AG20443 (cell line): Measurements from ENCODE around the gene TVP23A.

Experiments
- DNase-seq: peaks from one replicate; pipeline ENCODE4 v3.0.0; 2012; ENCODE audit warnings: low spot score, mixed read lengths

The TVP23A gene

DNA sequence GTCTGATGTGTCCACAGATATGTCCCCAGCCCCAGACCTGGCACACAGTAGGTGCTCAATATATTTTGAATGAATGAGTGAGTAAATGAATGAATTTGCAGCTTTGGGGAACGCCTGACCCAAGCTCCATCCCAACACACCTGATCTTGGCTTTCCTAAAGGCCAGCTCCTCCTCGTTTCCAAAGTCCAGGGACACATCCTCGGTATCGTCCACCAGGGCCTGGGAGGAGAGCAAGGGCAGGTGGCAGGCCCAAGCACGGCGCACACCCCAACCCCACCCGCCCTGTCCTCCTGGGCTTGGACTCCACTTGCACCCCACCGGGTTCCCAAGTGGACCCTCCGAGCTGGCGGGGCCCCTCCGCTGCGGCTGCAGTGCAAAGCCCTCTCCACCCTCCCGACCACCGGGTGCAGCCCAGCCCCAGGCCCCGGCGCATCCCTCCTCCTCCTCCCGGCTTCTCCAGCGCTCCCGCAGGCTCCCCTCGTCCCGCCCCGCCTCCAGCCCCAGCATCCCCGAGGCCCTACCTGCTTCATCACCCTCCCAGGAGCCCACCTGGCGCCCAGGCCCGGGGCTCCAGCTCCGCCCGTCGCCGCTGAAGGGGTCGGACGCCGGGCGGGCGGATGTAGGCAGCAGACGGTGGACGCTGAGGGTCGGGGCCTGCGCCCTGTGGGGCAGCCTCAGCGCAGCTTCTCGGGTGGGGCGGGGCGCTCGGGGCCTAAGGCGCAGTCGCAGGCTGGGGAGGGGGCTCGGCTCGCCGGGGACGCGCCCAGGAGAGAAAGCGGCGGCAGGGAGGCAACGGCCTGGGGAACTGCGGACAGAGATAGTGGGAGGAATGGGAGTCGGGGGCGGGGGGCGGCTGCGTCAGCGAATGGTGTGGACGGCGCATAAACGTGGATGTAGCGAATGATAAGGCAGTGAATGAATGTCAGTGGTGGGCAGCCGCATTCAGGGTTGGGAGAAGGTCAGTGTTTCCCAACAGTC is at the start of gene TVP23A:
Gene TVP23A (minus strand): TSS at position 832 of the 979 bp plus-strand sequence. CDS start 301 bp downstream, at position 531.
- no peak for DNase-seq

DNA sequence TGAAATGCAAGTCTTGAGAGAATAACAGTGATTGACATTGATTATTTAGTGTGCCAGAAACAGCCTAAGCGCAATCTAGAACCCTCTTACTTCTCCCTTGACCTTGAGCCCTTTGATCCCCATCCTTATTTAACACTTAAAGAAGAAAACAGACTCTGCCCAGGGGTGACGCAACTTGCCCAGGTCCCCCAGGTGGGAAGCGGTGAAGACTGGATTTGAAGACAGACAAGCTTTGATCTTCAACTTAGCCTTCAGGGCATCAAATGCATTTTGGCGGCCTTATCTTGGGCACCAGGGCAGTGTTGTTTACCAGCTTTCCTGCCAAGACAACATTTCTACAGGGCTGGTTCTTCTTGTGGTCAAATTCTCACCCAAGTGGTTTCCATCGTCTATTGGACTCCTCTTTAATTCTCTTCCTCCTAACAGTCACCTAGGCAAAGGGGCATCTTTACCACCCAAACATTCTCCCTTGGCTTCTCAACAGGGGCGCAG is 49.6 kb upstream of the TVP23A start:
- no peak for DNase-seq

DNA sequence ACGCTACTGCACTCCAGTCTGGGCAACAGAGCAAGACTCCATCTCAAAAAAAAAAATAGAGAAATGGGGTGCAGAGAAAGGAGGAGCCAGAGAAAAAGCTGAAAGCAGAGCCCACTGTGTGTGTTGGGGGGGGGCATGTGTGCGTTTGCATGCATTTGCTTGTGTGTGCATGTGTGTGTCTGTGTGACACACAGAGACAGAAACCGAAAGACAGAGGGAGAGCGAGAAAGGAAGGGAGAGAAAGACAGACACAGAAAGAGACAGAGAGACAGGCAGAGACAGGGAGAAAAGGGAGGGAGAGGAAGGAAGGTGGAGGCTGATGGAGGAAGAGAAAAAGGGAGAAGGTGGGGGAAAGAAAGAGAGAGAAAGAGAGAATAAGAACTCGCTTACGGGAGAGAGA is 48.6 kb upstream of the TVP23A start:
- no peak for DNase-seq

DNA sequence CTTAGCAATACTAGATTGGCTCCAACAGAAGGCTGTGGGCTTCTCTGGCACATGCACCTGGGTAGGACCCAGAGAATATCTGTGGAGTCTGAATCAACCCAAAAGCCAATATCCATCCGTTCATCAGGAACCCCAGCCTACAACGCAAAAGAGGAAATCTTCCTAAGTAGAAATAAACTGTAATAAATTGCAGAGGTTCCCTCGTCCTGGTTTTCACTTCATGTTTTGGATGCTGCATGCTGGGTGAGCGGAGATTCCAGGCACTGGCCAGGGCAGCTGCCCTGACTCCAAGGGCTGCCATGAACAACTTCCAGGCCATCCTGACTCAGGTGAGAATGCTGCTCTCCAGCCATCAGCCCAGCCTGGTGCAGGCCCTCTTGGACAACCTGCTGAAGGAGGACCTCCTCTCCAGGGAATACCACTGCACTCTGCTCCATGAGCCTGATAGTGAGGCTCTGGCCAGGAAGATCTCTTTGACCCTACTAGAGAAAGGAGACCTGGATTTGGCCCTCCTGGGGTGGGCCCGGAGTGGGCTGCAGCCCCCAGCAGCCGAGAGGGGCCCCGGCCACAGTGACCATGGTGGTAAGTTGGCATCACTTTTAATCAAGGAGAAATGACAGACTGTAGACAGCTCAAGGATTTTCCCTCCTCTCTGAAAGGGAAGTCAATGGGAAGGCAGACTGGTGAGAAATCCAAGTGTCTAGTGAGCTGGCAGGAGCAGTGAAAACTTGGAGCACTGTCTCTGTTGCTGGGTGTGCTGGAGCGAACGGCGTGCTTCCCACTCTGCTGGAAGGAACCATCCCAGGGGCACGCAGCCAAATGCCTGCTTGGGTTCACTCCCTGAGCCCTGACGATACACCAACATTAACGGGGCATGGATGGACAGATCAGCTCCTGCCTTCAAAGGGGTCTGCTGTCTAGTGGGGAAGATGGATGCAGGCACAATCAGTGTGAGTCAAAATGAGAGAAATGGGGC is 47.7 kb upstream of the TVP23A start:
- DNase-seq = peak; percentile 21

DNA sequence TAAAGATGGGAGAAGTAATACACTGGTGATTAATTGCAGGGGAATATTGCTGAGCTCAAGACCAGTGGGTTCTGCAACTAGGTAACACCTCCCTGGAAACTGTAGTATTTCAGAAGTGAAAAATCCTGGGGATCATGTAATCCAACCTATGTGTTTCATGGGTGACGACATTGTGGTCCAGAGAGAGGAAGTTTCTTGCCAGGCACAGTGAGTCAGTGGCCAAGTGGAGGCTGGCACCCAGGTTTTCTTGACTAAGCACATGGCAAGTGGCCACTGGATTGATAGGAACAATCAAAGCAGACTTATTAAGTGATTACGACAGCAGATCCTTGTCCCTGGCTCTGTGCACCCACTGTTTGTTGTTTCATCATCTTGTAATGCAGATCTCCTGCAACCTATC is 43.8 kb upstream of the TVP23A start:
- peak; percentile 42 for DNase-seq

DNA sequence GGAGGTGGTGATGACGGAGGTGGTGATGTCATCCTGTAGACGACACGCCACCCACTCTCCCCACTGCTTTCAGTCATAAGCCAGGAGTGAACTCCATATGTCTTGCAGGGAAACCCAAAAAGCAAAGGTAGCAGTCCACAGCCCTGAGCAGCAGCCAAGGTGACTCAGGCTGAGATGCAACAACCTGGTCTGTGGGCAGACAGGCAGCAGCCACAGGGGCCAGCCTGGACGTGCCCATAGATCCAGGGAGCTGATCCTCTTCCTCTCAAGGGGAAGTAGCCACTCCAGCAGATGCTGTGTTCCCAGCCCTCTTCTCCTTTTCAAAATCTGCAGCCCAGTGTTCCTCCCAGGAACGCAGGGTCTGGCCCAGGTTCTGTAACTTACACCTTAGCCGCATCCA is 41.1 kb upstream of the TVP23A start:
- DNase-seq = no peak

DNA sequence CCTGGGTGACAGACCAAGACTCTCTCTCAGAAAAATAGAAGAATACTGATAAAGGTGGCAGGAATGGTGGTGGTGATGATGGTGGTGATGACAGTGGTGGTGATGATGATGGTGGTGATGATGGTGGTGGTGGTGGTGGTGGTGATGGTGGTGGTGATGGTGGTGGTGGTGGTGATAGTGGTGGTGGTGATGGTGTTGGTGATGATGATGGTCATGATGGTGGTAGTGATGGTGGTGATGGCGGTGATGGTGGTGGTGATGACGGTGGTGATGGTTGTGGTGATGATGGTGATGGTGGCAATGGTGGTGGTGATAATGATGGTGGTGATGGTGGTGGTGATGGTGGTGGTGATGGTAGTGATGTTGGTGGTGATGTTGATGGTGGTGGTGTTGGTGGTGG is 40.4 kb upstream of the TVP23A start:
- DNase-seq = no peak

DNA sequence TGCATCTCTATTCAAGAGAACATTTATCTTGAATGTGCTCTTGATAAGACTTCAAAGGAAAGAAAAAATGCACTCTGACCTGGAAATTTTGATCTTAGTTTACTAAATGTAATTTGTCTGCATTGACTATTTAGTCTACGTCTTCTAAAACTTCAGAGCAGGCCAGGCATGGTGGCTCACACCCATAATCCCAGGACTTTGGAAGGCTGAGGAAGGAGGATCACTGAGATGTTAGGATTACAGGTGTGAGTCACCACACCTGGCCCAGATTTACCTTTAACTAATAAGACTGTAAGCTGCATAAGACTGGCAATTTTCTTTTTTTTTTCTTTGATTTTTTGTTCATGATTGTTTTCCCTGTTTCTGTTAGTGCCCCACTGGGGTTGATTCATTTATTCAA is 39.6 kb upstream of the TVP23A start:
- DNase-seq = no peak

DNA sequence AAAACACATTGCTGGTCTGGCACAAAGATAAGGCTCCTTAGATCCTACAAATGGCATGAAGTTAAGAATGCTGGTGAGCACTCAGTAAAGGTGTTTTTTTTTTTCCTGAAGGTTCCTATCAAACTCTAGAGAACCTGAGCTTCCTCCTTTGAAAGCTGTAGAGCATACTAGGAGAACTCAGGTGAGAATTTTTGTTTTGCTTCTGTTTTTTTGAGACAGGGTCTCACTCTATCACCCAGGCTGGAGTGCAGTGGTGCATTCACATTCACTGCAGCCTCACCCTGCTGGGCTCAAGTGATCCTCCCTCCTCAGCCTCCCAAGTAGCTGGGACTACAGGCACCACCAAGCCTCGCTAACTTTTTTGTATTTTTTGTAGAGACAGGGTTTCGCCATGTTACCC is 37.4 kb upstream of the TVP23A start:
- no peak for DNase-seq

DNA sequence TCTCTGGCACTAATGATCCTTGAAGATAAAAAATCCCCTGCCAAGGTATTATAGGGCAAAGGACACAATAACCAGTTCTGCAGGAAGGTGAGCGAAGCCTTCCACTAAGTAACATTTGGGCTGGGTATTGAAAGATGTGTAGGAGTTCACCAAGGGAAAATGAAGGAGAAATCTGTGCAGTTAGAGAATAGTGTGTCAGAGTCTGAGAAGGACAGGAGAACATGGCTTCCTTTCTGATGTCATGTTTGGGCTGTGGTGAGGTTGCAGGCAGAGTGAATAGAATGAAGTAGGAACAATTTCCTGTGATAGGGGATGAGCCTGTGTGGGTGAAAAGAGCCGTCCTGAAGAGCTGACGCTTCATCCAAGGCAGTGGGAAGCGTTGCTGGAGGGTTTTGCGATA is 34.4 kb upstream of the TVP23A start:
- DNase-seq = no peak

DNA sequence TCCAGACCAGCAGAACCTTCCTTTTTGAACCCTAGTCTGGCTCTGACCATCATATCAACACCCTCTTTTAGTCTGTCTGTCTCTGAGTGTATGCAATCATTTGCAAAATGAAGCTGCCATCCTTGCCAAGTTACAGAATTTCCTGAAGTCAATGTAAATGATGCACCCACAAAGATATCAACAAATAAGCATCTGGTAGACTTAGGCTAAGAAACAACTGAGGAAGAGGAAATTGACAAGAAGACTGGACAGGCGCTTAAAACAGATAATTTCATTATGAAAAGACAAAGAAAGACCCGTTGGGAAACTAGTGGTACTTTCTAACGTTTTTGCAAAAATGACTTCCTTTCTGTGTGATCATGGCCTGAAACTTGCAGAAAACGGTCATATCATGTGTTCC is 33.7 kb upstream of the TVP23A start:
- no peak for DNase-seq

DNA sequence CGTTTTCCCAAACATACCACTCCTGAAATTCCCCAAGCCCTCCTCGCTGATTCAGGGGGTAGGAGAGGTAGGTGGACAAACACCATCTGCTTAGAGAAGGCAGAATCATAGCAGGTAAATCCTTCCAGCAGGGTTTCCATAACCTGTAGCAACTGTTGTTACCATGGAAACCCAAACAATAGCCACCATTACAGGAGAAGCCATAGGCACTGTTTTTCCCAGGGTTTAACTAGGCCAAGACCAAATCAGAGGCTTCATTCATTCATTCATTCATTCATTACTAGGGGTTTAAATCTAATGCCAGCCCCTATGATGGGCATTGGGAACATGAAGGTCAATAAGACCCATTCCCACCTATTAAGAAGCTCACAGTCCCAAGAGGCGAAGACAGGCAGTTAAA is 32.9 kb upstream of the TVP23A start:
- DNase-seq = no peak

DNA sequence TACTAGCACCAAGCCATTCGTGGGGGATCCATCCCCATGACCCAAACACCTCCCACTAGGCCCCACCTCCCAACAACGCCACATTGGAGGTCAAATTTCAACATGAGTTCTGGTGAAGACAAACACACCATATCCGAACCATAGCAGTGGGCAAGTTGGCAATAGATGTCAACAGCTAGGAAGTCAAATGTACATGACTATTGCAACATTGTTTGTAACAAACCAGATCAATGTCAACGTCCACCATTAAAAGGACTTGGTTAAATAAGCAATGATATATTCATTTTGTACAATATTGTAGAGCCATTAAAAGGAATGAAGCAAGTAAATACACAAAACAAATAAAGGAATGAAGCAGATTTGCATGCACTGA is 31.9 kb upstream of the TVP23A start:
- DNase-seq = no peak

DNA sequence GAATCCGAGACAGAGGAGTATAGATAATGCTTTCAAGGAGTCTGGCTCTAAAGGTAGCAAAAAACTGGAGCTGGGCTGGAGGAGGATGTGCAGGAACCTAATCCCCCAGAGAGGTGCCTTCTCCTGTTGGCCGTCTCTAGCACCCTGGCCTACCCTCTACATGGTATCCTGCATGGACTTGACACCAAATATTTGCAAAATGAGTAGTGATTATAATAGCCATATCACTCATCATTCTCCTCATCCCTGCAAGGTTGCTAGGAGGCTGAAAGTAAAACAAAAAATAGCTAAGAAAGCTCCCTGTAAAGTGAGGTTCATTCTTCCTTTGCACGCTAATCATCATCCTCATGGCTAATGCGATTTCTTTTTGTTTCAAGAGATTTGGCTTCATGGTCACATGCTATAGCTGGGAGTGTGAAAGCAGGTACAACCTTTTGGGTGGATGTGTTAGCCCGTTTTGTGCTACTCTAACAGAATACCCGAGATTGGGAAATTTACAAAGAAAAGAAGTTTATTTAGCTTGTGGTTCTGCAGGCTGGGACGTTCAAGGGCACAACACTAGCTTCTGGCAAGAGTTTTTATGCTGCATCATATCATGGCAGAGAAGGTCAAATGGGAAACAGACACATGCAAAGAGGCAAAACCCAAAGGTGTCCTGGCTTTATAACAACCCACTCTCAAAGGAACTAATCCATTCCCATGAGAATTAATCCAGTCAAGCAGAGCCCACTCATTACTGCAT is 31.3 kb upstream of the TVP23A start:
- no peak for DNase-seq

DNA sequence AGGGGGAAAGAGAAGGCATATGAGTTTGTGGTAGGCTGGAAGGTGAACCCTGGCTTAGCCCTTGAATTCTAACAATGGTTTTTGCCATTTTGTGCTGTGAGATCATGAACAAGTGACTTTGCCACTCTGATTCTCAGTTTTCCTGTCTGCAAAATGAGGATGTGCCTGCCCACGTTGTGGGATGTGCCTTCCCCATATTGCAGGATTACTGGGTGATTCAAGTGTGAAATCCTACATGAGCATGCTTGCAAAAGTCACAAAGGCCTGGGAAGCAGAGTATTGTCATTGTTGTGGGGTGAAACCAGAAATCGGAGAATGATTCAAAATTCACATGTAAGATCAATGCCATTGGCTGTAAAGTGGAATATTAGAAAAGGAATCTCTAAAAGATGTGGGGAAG is 28.6 kb upstream of the TVP23A start:
- no peak for DNase-seq

DNA sequence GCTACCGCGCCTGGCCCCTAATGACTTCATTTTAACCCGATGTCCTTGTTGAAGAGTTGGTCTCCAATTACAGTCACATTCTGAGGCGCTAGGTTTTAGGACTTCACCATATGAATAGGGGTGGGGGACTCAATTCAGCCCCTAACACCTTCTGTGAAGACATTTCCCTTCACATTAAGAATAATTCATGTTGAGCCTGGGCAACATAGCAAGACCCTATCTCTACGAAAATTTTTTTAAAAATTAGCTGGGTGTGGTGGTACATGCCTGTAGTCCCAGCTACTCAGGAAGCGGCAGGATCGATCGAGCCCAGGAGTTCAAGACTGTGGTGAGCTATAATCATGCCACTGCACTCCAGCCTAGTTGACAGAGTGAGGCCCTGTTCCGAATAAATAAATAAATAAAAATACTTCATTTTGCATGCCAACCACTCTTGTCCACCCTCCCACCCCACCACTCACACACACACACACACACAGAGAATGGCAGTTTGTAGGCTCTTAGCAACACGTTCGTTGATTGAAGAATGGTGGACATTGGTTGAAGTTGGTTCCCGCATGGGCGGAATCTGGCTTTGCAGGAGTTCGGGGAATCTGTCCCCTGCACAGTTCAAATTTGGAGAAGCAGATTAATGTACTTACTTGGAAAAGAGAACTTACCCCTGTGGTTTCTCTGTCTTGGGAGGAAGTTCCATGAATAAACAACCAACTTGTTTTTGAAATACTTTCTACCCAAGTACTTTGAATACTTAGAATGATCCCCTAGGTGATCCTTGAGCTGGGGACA is 27.8 kb upstream of the TVP23A start:
- no peak for DNase-seq

DNA sequence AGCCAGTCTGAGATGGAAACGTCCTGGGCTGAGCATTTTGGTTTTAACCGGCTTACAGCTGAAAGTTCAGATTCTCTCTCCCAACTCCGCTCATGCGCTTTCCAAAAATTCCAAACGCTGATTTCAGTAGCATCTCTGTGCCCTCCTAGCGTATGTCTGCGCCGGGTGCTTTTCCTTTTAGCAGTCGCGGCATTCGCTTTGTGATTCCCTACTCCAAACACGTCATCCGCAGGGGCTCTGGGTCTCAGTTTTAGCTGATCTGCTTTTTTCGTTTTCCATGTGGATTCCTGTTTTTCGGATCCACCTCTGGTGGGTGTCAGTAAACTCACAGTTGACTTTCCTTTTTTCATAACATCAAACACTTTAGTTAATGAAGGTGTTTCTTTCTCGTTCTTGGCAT is 22.1 kb upstream of the TVP23A start:
- DNase-seq = no peak

DNA sequence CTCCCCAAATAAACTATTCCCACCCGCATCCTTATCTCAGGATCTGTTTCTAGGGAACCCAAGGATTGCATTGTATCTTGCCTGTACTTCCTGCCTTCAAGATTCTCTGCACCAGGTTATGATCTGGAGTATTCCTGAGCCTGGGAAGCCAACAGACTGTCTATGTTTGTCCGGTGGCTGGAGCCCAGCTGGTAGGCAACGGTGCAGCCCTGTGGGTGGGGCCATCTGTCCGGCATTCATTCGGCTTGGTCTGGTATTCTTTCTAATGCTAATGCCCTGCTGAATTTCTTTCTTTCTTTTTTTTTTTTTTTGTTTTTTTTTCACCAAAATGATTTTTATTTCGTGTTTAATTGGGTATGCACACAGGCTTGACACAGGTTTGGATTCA is 20.7 kb upstream of the TVP23A start:
- no peak for DNase-seq

DNA sequence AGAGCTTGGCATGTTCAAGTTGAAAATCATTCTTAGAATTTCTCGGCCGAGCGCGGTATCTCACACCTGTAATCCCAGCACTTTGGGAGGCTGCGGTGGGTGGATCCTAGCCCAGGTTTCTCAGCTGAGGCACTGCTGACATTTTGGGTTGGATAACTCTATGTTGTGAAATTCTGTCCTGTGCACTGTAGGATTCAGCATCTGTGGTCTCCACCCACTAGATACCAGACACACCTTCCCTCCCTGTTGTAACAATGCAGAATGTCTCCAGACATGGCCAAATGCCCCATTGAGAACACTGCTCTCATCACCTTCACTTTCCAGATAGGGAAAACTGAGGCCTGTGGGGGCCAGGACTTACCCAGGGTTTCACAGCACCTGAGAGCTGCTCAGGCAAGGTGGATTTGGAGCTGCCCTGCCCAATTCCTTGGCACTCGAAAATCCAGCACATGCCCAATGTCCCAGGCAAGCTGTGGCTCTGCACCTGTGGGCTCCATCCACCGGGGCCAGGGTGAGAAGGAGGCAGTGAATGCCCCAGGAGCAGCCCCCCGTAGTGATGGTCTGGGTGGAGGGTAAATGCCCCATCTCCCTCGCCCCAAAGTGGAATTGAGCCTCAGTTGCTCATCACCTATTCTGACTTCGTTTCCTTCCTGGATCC is 20.2 kb upstream of the TVP23A start:
- DNase-seq = no peak

DNA sequence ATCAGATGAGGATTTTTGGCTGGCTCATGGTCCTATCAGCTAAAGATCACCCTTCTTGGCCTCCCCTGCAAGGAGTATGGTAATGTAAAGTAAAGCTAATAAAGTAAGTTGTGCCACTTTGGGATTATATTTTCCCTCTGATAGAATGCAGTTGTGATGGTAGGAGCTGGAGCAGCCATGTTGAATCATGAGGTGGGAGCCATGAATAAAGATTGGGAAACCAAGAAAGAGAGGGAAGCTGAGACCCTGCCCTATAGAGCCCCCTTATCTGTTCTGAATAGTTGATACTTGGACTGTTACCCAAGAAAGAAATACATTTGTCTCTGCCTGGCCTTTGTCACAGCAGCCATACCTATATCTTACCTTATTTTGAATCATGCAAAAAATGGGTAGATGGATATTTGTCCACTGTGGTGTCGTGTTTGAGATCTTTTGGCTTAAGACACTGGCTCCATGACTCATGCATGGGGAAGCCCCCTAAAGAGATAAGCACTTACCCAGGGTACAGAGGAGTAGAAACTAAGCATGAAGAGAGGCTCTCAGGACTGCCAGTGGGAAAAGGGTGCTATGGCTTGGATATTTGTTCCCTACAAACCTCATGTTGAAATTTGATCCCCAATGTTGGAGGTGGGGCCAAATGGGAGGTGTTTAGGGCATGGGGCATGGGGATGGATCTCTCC is 17.7 kb upstream of the TVP23A start:
- DNase-seq = no peak
